Activated T-cell treated with anti-CD3 and anti-CD28 coated beads for 48 hours (primary cell): Measurements from ENCODE around the gene NFS1.
A peak's percentile ranks its signal among the peaks of the same experiment; 100 is the strongest.
"Not testable (repeated sequence)": the region's sequence is repeated elsewhere in the genome, so short reads cannot be mapped to it uniquely, and the experiment has no call there.

Source experiments
- DNase-seq: peaks from one replicate; pipeline ENCODE4 v3.0.0-alpha.2; 2020; ENCODE audit warnings: low read depth

Gene NFS1

DNA sequence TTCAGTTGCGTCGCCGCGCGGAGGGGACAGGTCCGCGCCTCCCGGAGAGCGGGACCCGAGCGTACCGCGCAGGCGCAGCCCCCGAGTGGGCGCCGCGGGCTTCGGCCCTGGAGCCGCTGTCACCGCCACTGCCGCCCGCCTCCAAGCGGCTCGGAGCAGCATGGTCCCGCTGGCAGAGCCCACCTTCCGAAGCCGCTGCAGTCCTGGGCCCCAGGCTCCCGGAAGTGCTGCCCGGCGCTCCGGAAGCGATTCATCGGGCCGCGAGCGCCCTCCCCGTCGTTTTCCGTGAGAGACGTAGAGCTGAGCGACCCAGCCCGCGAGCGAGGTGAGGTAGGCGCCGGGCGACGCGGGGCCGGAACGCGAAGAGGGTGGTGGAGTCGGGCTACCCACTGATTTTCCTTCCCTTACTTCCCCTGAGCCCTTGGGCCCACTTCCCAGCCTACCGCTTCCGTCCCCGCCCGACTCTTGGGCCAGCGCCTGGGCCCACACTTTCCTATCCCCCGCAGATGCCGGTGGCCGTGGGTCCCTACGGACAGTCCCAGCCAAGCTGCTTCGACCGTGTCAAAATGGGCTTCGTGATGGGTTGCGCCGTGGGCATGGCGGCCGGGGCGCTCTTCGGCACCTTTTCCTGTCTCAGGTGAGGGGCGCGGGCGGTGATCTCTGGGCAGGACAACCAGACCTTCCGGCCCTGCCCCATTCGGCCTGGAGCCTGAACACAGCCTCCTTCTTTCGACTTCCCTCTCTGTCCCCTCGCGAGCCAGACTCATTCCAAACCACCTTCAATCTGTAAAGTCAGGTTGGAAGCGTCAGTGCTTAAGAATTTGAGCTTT is at the start of gene NFS1, which contains the start of gene ROMO1:
Gene NFS1, minus strand, starts transcription at position 226 of the 830 bp plus-strand sequence. Its CDS starts 64 bp downstream, at position 162.
Gene ROMO1, plus strand, starts transcription at position 279 of the 830 bp plus-strand sequence. Its CDS starts 228 bp downstream, at position 507.
- peak; percentile 88 for DNase-seq

DNA sequence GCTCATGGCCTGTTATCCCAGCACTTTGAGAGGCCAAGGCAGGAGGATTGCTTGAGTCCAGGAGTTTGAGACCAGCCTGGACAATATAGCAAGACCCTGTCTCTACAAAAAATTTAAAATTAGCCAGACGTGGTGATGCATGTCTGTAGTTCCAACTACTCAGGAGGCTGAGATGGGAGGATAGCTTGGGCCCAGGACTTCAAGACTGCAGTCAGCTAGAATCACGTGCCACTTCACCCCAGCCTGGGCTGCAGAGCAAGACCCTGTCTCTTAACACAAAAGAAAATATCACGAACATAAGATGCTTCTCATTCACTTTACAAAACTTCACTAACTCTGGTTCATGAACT is 45.3 kb upstream of the NFS1 start:
- not testable (repeated sequence) for DNase-seq

DNA sequence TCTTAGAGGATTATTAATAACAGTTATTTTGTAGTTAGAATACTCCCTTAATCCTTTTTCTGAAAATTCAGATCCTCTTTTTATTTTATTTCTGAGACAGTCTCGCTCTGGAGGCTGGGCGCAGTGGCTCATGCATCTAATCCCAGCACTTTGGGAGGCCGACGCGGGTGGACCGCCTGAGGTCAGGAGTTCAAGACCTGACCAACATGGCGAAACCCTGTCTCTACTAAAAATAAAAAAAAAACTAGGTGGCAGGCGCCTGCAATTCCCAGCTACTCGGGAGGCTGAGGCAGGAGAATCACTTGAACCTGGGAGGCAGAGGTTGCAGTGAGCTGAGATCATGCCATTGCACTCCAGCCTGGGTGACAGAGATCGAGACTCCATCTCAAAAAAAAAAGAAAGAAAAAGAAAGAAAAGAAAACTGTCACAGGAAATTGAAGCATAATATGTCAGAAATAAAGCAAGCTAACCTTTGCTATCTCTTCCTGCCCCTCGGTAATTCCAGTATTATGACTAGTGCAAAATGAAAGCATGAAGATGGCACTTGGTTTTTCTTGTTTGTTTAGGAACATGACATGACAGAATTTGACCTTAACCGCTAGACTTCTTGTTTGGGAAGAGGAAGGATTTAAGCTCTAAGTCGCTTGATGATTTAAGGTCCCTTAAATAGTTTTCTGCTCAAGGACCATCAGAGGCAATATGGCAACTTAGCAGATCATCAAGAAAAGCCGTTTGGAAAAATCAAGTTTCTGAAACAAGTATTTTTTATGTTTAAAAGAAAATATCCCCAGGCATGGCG is 44.7 kb upstream of the NFS1 start:
- no peak for DNase-seq

DNA sequence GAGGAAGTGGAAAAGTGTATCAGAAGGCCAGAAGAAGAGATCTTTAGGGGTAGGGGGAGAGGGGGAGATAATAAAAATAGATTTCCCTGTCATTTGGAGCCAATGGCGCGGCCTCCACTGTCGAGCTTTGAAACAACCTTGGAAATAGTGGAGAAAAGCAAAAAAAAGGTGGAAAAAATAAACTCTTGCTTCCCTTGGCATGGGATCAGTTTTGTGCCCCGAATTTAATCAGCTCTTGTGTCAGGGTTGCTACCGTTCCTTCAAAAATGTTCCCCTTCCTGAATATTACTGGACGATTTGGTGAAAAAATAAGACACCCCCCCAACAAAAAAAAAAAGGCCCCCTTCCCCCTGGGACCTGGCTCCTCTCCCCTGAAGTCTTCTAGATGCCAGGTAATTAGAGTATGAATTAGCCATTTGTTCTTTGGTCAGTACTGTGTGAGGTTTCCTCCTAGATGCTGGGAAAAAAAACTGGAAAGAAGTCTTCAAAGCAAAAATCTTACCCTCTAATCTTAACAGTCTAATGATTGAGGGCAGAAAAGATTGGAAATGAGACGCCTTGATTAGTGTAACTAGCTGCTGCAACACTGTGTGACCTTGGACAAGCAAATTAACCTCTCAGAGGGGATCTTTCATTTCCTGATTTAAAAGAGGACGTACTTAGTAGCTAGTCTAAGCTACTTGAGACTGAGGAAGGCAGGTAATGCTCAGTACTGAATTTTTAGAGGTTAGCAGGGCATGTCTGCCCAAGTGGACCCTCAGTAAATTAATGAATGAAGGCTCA is 43.8 kb upstream of the NFS1 start:
- DNase-seq: no peak

DNA sequence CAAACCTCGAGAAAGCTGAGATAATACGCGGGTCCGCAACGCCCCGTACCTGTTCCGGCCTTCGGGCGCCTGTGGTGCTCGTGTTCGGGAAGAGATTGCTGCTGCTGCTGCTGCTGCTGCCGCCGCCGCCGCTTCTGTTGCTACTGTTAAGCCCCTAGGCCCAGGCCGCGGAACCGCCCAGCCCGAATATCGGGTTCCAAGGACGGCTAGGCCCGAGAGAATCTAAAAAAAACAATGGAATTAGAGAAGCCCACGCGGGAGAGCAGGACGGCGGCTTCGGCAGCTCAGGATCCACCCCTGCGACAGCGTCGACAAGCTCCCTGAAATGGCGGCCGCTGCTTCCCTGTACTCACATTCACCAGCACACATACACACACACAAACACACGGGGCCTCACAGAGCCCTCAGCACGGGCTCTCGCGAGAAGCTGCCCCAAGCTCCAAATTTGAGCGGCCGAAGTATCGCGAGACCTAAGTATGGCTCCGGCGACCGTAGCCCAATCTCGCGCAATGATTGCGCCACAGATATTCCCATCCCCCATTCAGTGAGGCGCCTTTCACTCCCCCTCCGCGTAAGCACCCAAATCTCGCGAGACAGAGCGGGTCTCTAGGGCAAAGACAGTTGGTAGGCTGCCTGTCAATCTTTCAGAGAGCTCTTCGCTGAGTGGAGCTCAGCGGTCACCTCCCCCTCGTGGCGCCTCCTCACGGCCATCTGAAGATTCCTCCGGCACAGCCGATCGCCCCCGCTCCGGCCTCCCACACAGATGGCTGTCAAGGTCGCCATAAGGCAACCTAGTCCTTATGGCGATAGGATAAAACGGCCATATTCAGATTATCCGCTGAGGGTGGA is 43.0 kb upstream of the NFS1 start, which contains the start of gene RBM39:
Gene RBM39, minus strand, starts transcription at position 369 of the 849 bp plus-strand sequence. CDS start 1,386 bp downstream, outside the sequence.
- peak; percentile 97 for DNase-seq

DNA sequence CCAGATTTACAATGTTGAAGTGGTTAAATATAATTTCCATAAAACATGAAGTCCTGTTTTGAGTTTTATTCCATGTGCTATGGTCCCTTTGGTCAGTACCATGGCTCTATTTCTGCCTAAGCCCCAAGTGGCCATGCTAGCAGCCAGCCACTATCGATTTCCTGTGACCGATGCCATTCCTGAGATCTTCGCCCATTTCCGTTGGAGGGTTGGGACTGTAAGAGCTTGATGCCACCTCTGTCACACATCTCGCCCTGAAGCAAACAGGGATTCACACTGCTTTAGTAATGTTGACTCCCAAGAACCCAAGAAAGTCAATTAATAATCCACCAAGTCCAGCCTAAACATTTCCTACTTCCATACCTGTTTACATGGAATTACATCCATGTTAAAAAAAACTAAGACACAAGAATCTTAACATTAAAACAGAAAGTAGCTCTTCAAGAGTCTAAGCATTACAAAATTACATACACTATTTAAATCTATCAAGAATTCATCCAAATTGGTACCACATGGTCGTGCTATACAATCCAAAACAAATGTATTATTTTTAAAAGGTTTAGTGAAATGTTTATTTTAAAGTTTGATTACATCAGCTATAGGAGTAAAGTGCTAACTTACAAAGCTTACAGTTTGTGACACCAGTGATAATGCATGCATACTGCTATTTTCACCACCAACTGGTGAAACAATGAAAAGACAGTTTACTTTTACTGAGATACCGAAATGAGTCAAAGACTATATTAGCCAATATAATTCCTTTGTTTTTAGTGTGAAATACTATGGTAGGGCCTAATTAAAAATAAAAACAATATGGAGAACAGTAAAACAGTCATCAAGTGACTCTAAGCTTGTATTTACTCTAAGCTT is 40.4 kb upstream of the NFS1 start:
- no peak for DNase-seq

DNA sequence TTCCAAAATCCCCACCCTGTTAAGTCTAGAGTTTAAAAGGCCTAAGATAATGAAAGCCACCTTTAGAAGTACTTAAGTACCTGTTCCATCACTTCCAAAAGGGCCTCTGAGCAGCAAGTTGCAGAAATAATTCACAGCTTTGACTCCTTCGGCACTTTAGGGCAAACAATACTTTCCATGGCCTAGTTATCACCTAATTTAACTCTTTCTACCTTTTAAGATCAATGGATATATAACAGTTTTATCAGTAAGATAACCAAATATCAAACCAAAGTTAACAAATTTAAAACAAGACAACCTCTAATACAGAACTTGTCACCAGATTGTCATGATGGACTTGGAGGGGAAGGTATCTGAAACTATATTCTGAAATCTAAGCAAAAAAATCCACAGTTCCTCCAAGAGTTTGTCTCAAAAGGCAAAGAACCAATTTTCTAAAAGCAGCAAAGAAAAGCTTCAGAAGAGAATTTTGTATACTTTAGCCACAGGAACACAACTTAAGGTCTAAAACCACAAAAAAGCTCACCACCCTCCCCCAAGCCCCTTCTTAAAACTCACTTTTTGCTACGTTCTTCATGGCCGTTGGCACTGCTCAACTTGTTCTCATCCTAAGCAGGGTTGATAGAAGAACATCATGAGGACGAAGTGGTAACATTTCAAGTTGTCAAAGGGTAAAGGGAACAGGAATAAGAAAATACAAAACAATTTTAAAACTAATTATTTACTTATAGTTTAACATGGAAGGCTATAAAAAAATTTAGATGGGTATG is 39.4 kb upstream of the NFS1 start:
- no peak for DNase-seq

DNA sequence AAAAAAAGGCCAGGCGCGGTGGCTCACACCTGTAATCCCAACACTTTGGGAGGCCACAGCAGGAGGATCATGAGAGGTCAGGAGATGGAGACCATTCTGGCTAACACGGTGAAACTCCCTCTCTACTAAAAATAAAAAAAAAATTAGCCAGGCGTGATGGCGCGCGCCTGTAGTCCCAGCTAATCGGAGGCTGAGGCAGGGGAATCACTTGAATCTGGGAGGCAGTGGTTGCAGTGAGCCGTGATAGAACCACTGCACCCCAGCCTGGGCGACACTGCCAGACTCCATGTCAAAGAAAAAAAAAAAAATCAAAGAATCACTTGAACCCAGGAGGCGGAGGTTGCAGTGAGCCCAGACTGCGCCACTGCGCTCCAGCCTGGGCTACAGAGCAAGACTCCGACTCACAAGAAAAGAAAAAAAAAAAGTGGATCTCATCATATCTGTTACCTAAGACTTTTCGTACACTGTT is 38.7 kb upstream of the NFS1 start:
- DNase-seq: no peak

DNA sequence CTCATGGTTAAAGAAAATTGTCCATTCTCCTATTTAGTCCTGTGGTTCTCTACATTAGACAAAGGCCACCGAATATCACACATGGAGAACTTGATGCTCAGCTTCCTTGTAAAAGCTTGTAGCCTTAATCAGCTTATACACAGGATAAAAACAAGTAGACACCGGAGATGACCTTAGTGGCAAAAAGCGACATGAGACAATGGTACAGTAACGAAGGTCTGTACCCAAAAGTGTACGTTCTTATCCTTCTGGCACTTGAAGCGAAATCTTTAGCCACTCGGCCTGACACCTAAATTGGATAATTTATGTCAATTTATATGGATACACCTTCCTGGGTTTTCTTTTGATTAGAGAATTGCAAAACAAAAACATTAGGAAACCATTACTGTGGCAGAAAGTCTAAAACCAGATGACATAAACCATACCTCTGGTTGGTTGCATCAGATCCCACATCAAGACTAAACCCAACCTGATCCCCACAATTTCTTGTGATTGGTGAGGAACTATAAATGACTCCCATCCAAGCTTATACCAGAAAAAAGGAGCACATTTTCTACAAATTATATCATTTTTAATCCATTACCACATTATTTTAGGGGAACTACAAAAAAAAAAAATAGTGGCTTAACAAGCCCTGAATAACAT is 36.8 kb upstream of the NFS1 start:
- no peak for DNase-seq

DNA sequence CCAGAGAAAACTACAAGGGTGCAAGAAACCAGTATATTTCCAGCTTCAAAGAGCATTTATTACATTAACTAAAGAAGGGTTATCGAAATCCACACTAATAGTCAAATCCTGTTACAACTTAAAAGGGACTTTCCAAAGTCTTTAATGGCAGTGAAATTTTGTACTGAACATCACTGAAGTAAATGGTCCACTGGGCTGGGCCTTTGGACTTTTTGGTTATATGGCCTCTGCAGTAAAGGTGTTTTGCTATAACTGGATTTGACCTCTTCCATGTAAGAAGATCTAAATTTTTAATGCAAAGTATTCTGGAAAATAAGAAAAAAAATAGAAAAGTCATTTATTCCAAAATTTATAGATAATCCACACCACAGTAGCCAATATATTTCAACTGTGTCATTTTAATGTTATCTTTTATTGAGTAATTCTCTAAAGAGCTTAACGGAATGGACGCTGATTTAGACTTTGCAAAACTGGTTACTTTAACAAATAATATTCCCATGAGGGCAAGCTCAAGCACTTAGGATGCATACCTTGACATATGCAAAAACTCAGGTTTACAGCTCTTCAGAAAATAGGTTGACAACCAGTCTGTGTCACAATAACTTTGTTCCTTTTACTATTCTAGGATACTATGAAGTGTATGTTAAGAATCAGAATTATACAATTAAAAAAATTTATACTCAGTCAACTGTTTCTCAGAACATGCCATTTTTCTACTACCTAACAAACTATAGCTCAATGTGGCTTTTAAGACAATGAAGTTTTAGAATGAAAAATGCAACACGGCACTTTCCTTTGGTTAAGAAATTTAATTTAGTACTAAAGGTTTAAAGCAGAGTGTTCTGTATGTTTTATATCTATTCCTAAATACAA is 35.9 kb upstream of the NFS1 start:
- no peak for DNase-seq

DNA sequence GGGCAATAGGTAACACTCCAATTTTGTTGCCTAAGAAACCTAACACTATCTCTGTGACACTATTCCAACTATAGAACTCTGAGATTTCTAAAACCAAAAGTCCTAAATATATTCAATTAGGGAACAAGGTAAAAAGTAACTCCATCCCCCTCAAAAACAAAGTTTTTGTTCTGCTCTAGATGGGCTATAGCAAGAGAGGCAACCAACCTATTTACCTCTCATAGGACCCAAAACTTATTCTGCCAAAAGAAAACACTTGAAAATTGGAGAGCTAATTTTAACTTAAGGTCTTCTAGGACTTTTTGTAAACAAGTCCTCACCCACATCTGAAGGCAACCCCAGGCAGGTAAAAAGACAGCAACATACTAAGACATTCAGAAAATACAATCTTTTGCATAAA is 35.2 kb upstream of the NFS1 start:
- DNase-seq: no peak

DNA sequence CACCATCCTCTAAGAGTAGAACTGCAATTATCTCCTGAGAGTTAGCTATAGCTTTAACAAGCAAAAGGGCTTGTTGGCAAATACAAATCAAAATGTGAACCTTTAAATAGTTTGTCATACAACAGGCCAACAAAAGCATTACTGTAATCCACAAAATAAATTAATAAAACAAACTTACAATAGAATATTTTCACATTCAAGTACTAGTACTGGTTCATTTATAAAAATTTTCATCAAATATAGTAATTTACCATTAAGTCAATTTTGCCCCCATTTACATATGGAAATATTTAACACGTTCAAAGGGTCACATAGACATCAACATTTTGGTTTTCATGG is 33.5 kb upstream of the NFS1 start:
- DNase-seq: no peak

DNA sequence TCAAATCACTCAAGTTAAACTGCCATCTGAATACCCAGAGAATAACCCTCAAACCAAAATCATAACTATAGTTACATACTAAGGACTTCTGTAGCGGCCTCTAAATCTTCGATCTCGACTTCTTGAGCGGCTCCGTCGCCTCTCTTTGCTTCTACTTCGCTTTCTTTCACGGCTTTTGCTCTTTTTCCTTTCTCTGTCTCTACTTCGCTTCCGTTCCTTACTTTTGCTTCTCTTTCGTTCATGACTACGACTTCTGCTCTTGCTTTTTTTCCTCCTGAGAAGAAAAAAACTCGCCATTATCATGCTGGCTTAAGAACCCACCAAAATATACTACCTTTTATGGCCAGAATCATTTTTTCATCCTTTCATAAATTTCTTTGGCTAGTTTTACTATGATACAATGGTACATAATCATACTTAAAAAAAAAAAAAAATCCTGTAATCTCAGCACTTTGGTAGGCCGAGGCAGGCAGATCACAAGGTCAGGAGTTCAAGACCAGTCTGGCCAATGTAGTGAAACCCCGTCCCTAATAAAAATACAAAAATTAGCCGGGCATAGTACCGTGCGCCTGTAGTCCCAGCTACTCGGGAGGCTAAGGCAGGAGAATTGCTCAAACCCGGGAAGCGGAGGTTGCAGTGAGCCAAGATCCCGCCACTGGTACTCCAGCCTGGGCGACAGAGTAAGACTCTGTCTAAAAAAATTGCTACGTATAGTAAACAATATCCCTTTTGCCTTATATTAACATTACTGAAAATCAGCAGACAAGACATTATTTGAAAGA is 32.9 kb upstream of the NFS1 start:
- DNase-seq: no peak

DNA sequence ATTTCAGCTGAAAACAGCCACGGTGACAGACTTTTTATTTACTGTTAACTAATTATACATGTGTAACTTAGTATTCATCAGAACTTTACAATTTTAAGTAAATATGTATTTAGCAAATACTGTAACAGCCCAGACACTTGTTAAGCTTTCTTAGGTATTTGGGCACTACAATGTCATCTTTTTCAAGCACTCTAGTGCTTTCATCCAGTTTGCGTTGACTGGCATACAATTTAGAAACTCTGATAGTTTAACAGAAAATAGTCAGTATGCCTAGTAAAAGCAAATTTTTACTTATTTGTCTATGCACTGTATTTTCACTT is 32.3 kb upstream of the NFS1 start:
- no peak for DNase-seq

DNA sequence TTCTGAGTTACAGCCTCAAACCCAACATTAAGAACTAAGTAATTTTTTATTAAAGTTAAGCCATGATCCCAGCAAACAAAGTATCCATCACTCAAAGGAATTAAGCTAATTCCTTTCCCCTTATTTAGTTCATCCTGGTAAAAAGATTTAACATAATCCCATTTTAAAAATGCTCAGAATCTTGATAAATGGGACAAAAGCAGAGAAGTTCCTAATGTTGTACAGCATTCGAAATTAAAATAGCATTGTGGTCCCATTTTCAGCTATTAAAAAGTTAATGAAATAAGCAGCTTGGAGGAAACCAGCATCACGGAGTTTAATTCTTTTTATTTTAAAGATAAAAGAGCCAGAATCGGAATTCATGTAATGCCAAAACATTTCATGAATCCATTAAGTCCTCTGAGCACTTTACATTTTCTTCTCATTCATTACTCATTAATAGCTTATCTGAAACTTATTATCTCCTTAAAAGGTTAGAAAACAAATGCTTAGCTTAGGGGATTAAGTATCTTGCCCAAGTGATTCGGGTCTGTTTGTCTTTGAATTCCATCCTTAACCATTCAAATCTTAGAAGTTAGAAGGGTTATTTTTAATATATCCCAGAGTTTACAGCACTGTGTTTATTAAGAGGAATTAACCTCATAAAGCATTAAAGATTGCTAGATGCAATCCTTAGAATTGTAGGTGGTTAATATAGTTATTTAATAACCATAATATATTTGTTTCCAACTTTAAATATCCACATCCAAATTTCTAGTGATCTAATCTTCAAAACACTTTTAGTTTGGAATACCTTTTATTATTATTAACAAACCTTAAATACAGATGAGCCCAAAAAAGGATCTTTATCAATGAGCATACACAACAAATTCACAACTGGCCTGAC is 31.7 kb upstream of the NFS1 start:
- no peak for DNase-seq

DNA sequence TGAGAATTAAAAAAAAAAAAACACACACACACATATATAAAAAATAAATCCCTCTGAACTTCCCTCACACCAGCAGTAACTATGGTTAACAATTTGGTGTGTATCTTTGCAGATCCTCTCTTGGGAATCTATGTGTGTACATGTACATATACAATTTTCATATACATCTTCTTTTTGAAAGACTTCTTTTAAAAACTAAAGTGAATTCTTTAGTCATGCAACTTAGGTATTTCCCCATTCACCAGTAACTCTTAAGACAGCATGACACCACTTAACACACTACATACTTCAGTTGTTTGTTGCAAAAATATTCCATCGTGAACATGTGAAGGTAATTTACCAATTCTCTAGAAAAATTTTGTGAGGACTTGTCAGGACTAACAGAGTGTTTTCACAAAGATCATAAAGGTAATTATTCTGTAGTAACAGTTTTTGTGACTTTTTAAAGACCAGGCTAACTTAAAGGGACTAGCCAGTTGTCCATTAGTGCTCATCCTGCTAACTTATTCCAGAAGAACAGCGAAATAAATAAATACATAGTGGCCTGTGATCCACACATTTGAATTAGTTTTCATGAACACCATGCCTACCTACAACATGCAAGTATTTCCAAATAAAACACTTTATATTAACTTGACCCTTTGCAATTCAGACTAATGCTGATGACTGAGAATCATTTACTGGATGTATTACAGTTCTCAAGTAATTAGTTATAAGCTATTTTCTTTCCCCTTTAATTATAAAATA is 30.9 kb upstream of the NFS1 start:
- DNase-seq: no peak
